H1 (cell line): ENCODE measurements around the gene WTIP. TPM values are rescaled to one million over a fixed set of nuclear protein-coding genes. Genes with fewer than 3 reads are reported as not detected.

ENCODE experiments used
- CTCF ChIA-PET: fragments of 300-600 bp; sonication (Branson Sonifier 250); formaldehyde crosslinking; loops from one replicate; lab custom pipeline; 2021; ENCODE audit not compliant: partially characterized antibody; lab: Charles Lee
- POLR2A ChIA-PET: fragments of 300-600 bp; sonication (Branson Sonifier 250); formaldehyde crosslinking; loops from one replicate; lab custom pipeline; 2021; ENCODE audit warnings: inconsistent platforms; ENCODE audit not compliant: partially characterized antibody; lab: Charles Lee
- DNase-seq, 2 experiments: peaks; one replicate each; pipeline versions ENCODE4 v3.0.0 to v3.0.0-alpha.2; 2010 to 2022; ENCODE audit warnings: low spot score in 2 of 2, low read depth in 1 of 2, mixed read lengths in 1 of 2
- FAIRE-seq: peaks from 2 replicates; lab custom pipeline; 2011; peaks lifted over from hg19 to GRCh38; lab: Jason Lieb, UNC
- H2AFZ ChIP-seq: 2 replicates; pipeline ENCODE4 v1.8.1; 2012; ENCODE audit warnings: low read length, inconsistent platforms
- H2AK5ac ChIP-seq: 2 replicates; pipeline ENCODE4 v1.6.1; 2013; ENCODE audit warnings: low read depth, low read length
- H2BK120ac ChIP-seq: replicated peaks from 2 replicates; pipeline ENCODE3; 2013; ENCODE audit warnings: low read depth, low read length, inconsistent platforms
- H2BK12ac ChIP-seq: 2 replicates; pipeline ENCODE4 v1.6.1; 2013; ENCODE audit warnings: low read depth, low read length
- H2BK15ac ChIP-seq: 2 replicates; pipeline ENCODE4 v1.6.1; 2013; ENCODE audit warnings: low read length
- H2BK20ac ChIP-seq: 2 replicates; pipeline ENCODE4 v1.6.1; 2013; ENCODE audit warnings: low read length
- H2BK5ac ChIP-seq: 2 replicates; pipeline ENCODE4 v1.6.1; 2013; ENCODE audit warnings: low read depth, low read length
- H3K14ac ChIP-seq: 2 replicates; pipeline ENCODE4 v1.6.1; 2013; ENCODE audit warnings: inconsistent platforms; ENCODE audit not compliant: insufficient read length
- H3K18ac ChIP-seq: 2 replicates; pipeline ENCODE4 v1.6.1; 2013; ENCODE audit warnings: low read length; ENCODE audit errors: extremely low read depth
- H3K23ac ChIP-seq: 2 replicates; pipeline ENCODE4 v1.6.1; 2013; ENCODE audit warnings: inconsistent platforms; ENCODE audit not compliant: insufficient read length
- H3K23me2 ChIP-seq: 2 replicates; pipeline ENCODE4 v1.6.1; 2013; ENCODE audit warnings: low read depth, low read length
- H3K27ac ChIP-seq: 2 replicates; pipeline ENCODE4 v1.6.1; 2011; ENCODE audit warnings: low read depth, low read length, inconsistent platforms
- H3K27me3 ChIP-seq, 4 experiments: replicated peaks in 1 of 4; 1 replicate in 1 of 4; 2 replicates in 3 of 4; pipeline versions ENCODE4 v1.6.1 to v1.8.1; 2011 to 2013; ENCODE audit warnings: low read length in 3 of 4, mild to moderate bottlenecking in 3 of 4, inconsistent platforms in 2 of 4, mixed read lengths in 2 of 4, moderate library complexity in 1 of 4; ENCODE audit not compliant: control insufficient read depth in 3 of 4, insufficient read depth in 3 of 4; ENCODE audit errors: extremely low read depth in 1 of 4
- H3K36me3 ChIP-seq, 4 experiments: 2 replicates each; pipeline versions ENCODE4 v1.6.1 to v1.8.1; 2011 to 2013; ENCODE audit warnings: mild to moderate bottlenecking in 4 of 4, low read length in 3 of 4, moderate library complexity in 2 of 4, control low read depth in 1 of 4, inconsistent platforms in 1 of 4; ENCODE audit not compliant: insufficient read depth in 4 of 4, control insufficient read depth in 2 of 4
- H3K4ac ChIP-seq: replicated peaks from 2 replicates; pipeline ENCODE3; 2013; ENCODE audit warnings: low read length, low read depth, mixed read lengths, inconsistent platforms; ENCODE audit not compliant: insufficient read length
- H3K4me1 ChIP-seq, 4 experiments: replicated peaks in 1 of 4; 1 replicate in 1 of 4; 2 replicates in 3 of 4; pipeline versions ENCODE4 v1.6.1 to v1.8.1; 2011 to 2013; ENCODE audit warnings: low read length in 3 of 4, inconsistent platforms in 2 of 4, mixed read lengths in 1 of 4; ENCODE audit not compliant: insufficient read depth in 4 of 4, control insufficient read depth in 3 of 4
- H3K4me2 ChIP-seq, 2 experiments: 2 replicates each; pipeline versions ENCODE4 v1.6.1 to v1.8.1; 2011 to 2013; ENCODE audit warnings: low read depth in 2 of 2, low read length in 2 of 2, control low read depth in 1 of 2, inconsistent platforms in 1 of 2, mild to moderate bottlenecking in 1 of 2; ENCODE audit not compliant: insufficient read depth in 1 of 2
- H3K4me3 ChIP-seq, 4 experiments: fragments of 200-600, 300-600 bp in 1 of 4; sonication (generic), shearing (Covaris generic), sonication (Bioruptor Twin) in 1 of 4; 2 replicates each; pipeline versions ENCODE4 v1.5.1 to v1.8.1; 2011 to 2016; ENCODE audit warnings: low read length in 4 of 4, low read depth in 3 of 4, control low read depth in 2 of 4, inconsistent platforms in 2 of 4, mild to moderate bottlenecking in 2 of 4, mixed read lengths in 1 of 4, moderate library complexity in 1 of 4; ENCODE audit not compliant: insufficient read depth in 2 of 4; ENCODE audit errors: extremely low read depth in 1 of 4
- H3K56ac ChIP-seq: replicated peaks from 2 replicates; pipeline ENCODE3; 2013; ENCODE audit warnings: low read depth, mild to moderate bottlenecking, mixed read lengths, low read length, inconsistent platforms; ENCODE audit not compliant: insufficient read length
- H3K79me1 ChIP-seq: 2 replicates; pipeline ENCODE4 v1.6.1; 2013; ENCODE audit warnings: low read depth, low read length, control low read depth
- H3K79me2 ChIP-seq, 2 experiments: 2 replicates each; pipeline versions ENCODE4 v1.6.1 to v1.8.1; 2012 to 2013; ENCODE audit warnings: low read length in 2 of 2, mild to moderate bottlenecking in 2 of 2, inconsistent platforms in 1 of 2; ENCODE audit not compliant: insufficient read depth in 2 of 2, control insufficient read depth in 1 of 2
- H3K9ac ChIP-seq, 4 experiments: replicated peaks in 1 of 4; 1 replicate in 1 of 4; 2 replicates in 3 of 4; pipeline versions ENCODE4 v1.6.1 to v1.8.1; 2011 to 2013; ENCODE audit warnings: low read depth in 3 of 4, low read length in 3 of 4, control low read depth in 2 of 4, mild to moderate bottlenecking in 2 of 4, moderate library complexity in 2 of 4, inconsistent platforms in 1 of 4; ENCODE audit errors: extremely low read depth in 1 of 4
- H3K9me3 ChIP-seq, 2 experiments: 2 replicates each; pipeline versions ENCODE4 v1.6.1 to v1.8.1; 2012 to 2013; ENCODE audit warnings: mild to moderate bottlenecking in 2 of 2, moderate library complexity in 2 of 2, control low read depth in 1 of 2, inconsistent platforms in 1 of 2, low read depth in 1 of 2, low read length in 1 of 2, mixed read lengths in 1 of 2; ENCODE audit not compliant: insufficient read depth in 2 of 2
- H4K20me1 ChIP-seq, 2 experiments: replicated peaks in 1 of 2; 2 replicates each; pipeline versions ENCODE3 to v1.8.1; 2011 to 2013; ENCODE audit warnings: inconsistent platforms in 2 of 2, low read length in 2 of 2, mild to moderate bottlenecking in 1 of 2; ENCODE audit not compliant: insufficient read depth in 2 of 2, control insufficient read depth in 1 of 2
- H4K5ac ChIP-seq: 2 replicates; pipeline ENCODE4 v1.6.1; 2013; ENCODE audit warnings: low read length, low read depth, mixed read lengths, inconsistent platforms; ENCODE audit not compliant: insufficient read length
- H4K8ac ChIP-seq: 2 replicates; pipeline ENCODE4 v1.8.0; 2013; ENCODE audit warnings: mild to moderate bottlenecking, moderate library complexity, low read length, inconsistent platforms; ENCODE audit not compliant: insufficient read depth; ENCODE audit errors: extremely low read depth
- H4K91ac ChIP-seq: replicated peaks from 2 replicates; pipeline ENCODE3; 2013; ENCODE audit warnings: low read length, mixed read lengths, inconsistent platforms; ENCODE audit not compliant: insufficient read length
- CEBPB ChIP-seq: IDR thresholded peaks from 2 replicates; pipeline ENCODE4 v1.6.1; 2012; ENCODE audit warnings: low read depth, low read length
- CTCF ChIP-seq, 3 experiments: IDR thresholded peaks; 1 replicate in 2 of 3; 2 replicates in 1 of 3; pipeline versions ENCODE4 v1.5.1 to v1.6.1; 2011; ENCODE audit warnings: low read length in 3 of 3, mild to moderate bottlenecking in 3 of 3, inconsistent platforms in 2 of 3, low read depth in 1 of 3, moderate library complexity in 1 of 3; ENCODE audit not compliant: insufficient read depth in 1 of 3; ENCODE audit errors: control extremely low read depth in 1 of 3
- RAD21 ChIP-seq, 2 experiments: IDR thresholded peaks in 1 of 2; conservative IDR thresholded peaks in 1 of 2; 2 replicates each; pipeline ENCODE4 v1.6.1; 2011; ENCODE audit warnings: low read depth in 2 of 2, low read length in 2 of 2, improper control_type of control experiment in 1 of 2, inconsistent platforms in 1 of 2, mild to moderate bottlenecking in 1 of 2, moderate library complexity in 1 of 2
- RXRA ChIP-seq: IDR thresholded peaks from 2 replicates; pipeline ENCODE4 v1.6.1; 2011; ENCODE audit warnings: low read depth, mild to moderate bottlenecking, low read length, moderate library complexity; ENCODE audit not compliant: insufficient read depth
- WGBS, 2 experiments: shearing (Covaris generic) in 1 of 2; methylation state at CpG; one replicate each; pipeline versions ENCODE4 v1.1.6 to v1.1.7; 2013 to 2015; ENCODE audit warnings: low lambda C conversion rate in 2 of 2, mixed read lengths in 2 of 2, inconsistent platforms in 1 of 2, low coverage in 1 of 2, missing lambda C conversion rate in 1 of 2; ENCODE audit not compliant: insufficient replicate concordance in 2 of 2, insufficient coverage in 1 of 2, insufficient read length in 1 of 2; ENCODE audit errors: extremely low coverage in 1 of 2, missing lambda C conversion rate in 1 of 2; 5-methylcytosine and 5-hydroxymethylcytosine counted together
- polyA plus RNA-seq, 7 experiments: library from polyadenylated mRNA; depleted of rRNA in 3 of 7; stranded (reverse) in 5 of 7; unstranded in 2 of 7; fragments of >200 nt in 5 of 7; fragments of 200-250 nt in 2 of 7; gene quantifications; 1 replicate in 5 of 7; 2 replicates in 1 of 7; 4 replicates in 1 of 7; pipeline versions ENCODE4 v1.2.1 to v1.2.3, GENCODE V29; 2011 to 2013; ENCODE audit warnings: missing spikeins in 2 of 7, mixed read lengths in 2 of 7
- total RNA-seq: library from RNA; stranded (reverse); fragmentation: NEBNext Ultra II Directional; extraction: Animal tissue kit (Norgen Biotek cat#: 25700); gene quantifications from 2 replicates; pipeline ENCODE4 v1.2.1, GENCODE V29; 2021

WTIP gene
- total and polyA plus RNA-seq, 2 of the 8 experiments (the other 6 are each of a cell fraction or from before 2014, with no cell fraction given) = 8.7 to 15.4 TPM

- no peak for FAIRE-seq
- 73% methylated on average over 6 of the region's 6 CpGs; no CpG with 5 or more reads in 1 of the 2 experiments for WGBS, 2 experiments
Measured at GRCh38 chr19:34555447-34555846, 73.9 kb downstream of the WTIP start.

More at GRCh38 chr19:34555447-34555846, 73.9 kb downstream of the WTIP start:
- H3K18ac ChIP-seq = no peak overlapping the region
- H2BK15ac ChIP-seq = no peak overlapping the region
- CTCF ChIA-PET = interaction anchor here (1.2 to 2.1 kb wide), 4 partner anchors 8 to 43 kb away, joined by 4 to 5 read pairs (median 4); no protein-coding TSS in a partner anchor
- no peak overlapping the region for H3K4me2 ChIP-seq
- H4K5ac ChIP-seq = no peak overlapping the region
- H3K23me2 ChIP-seq = no peaks in the 10 kb centered on the region
- no peak overlapping the region for H3K14ac ChIP-seq
- no peak overlapping the region for H2BK12ac ChIP-seq
- no peak overlapping the region for H2AK5ac ChIP-seq
- TF ChIP-seq RXRA (no peak), RAD21 (IDR thresholded peaks at IDR 0.05 in 1 of 2, conservative IDR thresholded peaks at IDR 0.05 in 1 of 2; ENCODE audit: low read depth in 2 of 2, low read length in 2 of 2) (peak; percentile 46 to 59), CEBPB (no peak), CTCF (IDR thresholded peaks at IDR 0.05; ENCODE audit: control extremely low read depth in 1 of 3, insufficient read depth in 1 of 3, low read depth in 1 of 3, low read length in 3 of 3) (peak in 2 of 3 experiments; percentile 44 to 61; a peak in 3 of 4 replicates)
- no peak overlapping the region for H3K9ac ChIP-seq
- no peaks in the 10 kb centered on the region for H3K79me1 ChIP-seq
- no peak overlapping the region for H4K91ac ChIP-seq
- H2BK5ac ChIP-seq = no peak overlapping the region
- no peaks in the 10 kb centered on the region for H4K20me1 ChIP-seq
- H2BK120ac ChIP-seq = no peak overlapping the region
- H3K4me3 ChIP-seq = no peak overlapping the region
- H3K9me3 ChIP-seq = peaks cover 0 to 11% of the 10 kb centered on the region in 2 experiments; a peak in 2 of 4 replicates
- DNase-seq = no peak
- H4K8ac ChIP-seq = no peak overlapping the region
- no peak overlapping the region for H3K56ac ChIP-seq
- no peaks in the 10 kb centered on the region; a peak in 1 of 7 replicates for H3K27me3 ChIP-seq
- no peaks in the 10 kb centered on the region for H3K36me3 ChIP-seq
- H3K79me2 ChIP-seq = no peaks in the 10 kb centered on the region
- H3K4me1 ChIP-seq = no peaks in the 10 kb centered on the region
- H2BK20ac ChIP-seq = no peak overlapping the region
- no peak overlapping the region for H2AFZ ChIP-seq
- no peak overlapping the region for H3K27ac ChIP-seq
- no peak overlapping the region for H3K23ac ChIP-seq
- H3K4ac ChIP-seq = no peak overlapping the region
- POLR2A ChIA-PET = interaction anchor here (0.6 to 1.9 kb wide), 2 partner anchors 74 to 99 kb away, joined by 3 to 4 read pairs; partner anchors contain the start of gene WTIP
